Measurements from ENCODE around the gene STRA6.

The STRA6 gene

GRCh38 chr15:74202452-74203401 is at the start of gene STRA6:
Gene STRA6, minus strand, starts transcription at chr15:74202787. Its CDS starts 520 bp downstream, at chr15:74202267.
- Histone ChIP-seq H3K27ac (ENCODE audit: low read depth, low read length) (no peak within 1 kb of the TSS), H3K9me3 (ENCODE audit: control insufficient read depth in 5 of 5, low read length in 5 of 5) (no peaks in the 10 kb centered on the region), H3K4me3 (ENCODE audit: low read depth in 1 of 5, low read length in 5 of 5) (no peak within 1 kb of the TSS), H3K27me3 (ENCODE audit: control insufficient read depth in 5 of 5, insufficient read depth in 4 of 5, low read length in 5 of 5) (peaks cover 0 to 9% (median 4%) of the 10 kb centered on the region in 5 donors), H3K36me3 (ENCODE audit: control insufficient read depth in 5 of 5, insufficient read depth in 5 of 5, low read length in 5 of 5) (no peaks in the 10 kb centered on the region), H3K4me1 (ENCODE audit: control insufficient read depth in 5 of 5, insufficient read depth in 5 of 5, low read length in 5 of 5) (peaks cover 3 to 31% (median 20%) of the 10 kb centered on the region in 5 donors), H3K9ac (ENCODE audit: low read length in 5 of 5) (no peak within 1 kb of the TSS)

- Histone ChIP-seq H3K27ac (ENCODE audit: low read depth, low read length) (no peak overlapping the region), H3K4me1 (ENCODE audit: control insufficient read depth in 5 of 5, insufficient read depth in 5 of 5, low read length in 5 of 5) (peaks cover 4 to 16% (median 12%) of the 10 kb centered on the region in 5 donors), H3K36me3 (ENCODE audit: control insufficient read depth in 5 of 5, insufficient read depth in 5 of 5, low read length in 5 of 5) (no peaks in the 10 kb centered on the region), H3K27me3 (ENCODE audit: control insufficient read depth in 5 of 5, insufficient read depth in 4 of 5, low read length in 5 of 5) (peaks cover 2 to 20% (median 9%) of the 10 kb centered on the region in 5 donors), H3K4me3 (ENCODE audit: low read depth in 1 of 5, low read length in 5 of 5) (no peak overlapping the region), H3K9ac (ENCODE audit: low read length in 5 of 5) (peak overlapping the region in 1 of 5 donors; percentile 44), H3K9me3 (ENCODE audit: control insufficient read depth in 5 of 5, low read length in 5 of 5) (no peaks in the 10 kb centered on the region)
Observed at GRCh38 chr15:74252291-74252690, 49.7 kb upstream of the STRA6 start.

GRCh38 chr15:74251131-74251811 is 48.7 kb upstream of the STRA6 start:
- no peaks in the 10 kb centered on the region for H3K9me3 ChIP-seq (ENCODE audit: control insufficient read depth in 5 of 5, low read length in 5 of 5)
- no peak overlapping the region for H3K4me3 ChIP-seq (ENCODE audit: low read depth in 1 of 5, low read length in 5 of 5)
- peaks cover 0 to 18% (median 8%) of the 10 kb centered on the region in 5 donors for H3K27me3 ChIP-seq (ENCODE audit: control insufficient read depth in 5 of 5, insufficient read depth in 4 of 5, low read length in 5 of 5)
- no peaks in the 10 kb centered on the region for H3K36me3 ChIP-seq (ENCODE audit: control insufficient read depth in 5 of 5, insufficient read depth in 5 of 5, low read length in 5 of 5)
- H3K4me1 ChIP-seq (ENCODE audit: control insufficient read depth in 5 of 5, insufficient read depth in 5 of 5, low read length in 5 of 5), result peaks cover 4 to 16% (median 12%) of the 10 kb centered on the region in 5 donors
- H3K9ac ChIP-seq (ENCODE audit: low read length in 5 of 5), result no peak overlapping the region
- no peak overlapping the region for H3K27ac ChIP-seq (ENCODE audit: low read depth, low read length)

- H3K27ac ChIP-seq (ENCODE audit: low read depth, low read length), result no peak overlapping the region
- H3K4me1 ChIP-seq (ENCODE audit: control insufficient read depth in 5 of 5, insufficient read depth in 5 of 5, low read length in 5 of 5), result peaks cover 4 to 16% (median 12%) of the 10 kb centered on the region in 5 donors
- no peaks in the 10 kb centered on the region for H3K36me3 ChIP-seq (ENCODE audit: control insufficient read depth in 5 of 5, insufficient read depth in 5 of 5, low read length in 5 of 5)
- H3K9ac ChIP-seq (ENCODE audit: low read length in 5 of 5), result no peak overlapping the region
- peaks cover 2 to 18% (median 8%) of the 10 kb centered on the region in 5 donors for H3K27me3 ChIP-seq (ENCODE audit: control insufficient read depth in 5 of 5, insufficient read depth in 4 of 5, low read length in 5 of 5)
- no peak overlapping the region for H3K4me3 ChIP-seq (ENCODE audit: low read depth in 1 of 5, low read length in 5 of 5)
- no peaks in the 10 kb centered on the region for H3K9me3 ChIP-seq (ENCODE audit: control insufficient read depth in 5 of 5, low read length in 5 of 5)
Observed at GRCh38 chr15:74250266-74250665, 47.7 kb upstream of the STRA6 start.

- Histone ChIP-seq H3K27ac (ENCODE audit: low read depth, low read length) (no peak overlapping the region), H3K4me3 (ENCODE audit: low read depth in 1 of 5, low read length in 5 of 5) (no peak overlapping the region), H3K9ac (ENCODE audit: low read length in 5 of 5) (no peak overlapping the region), H3K27me3 (ENCODE audit: control insufficient read depth in 5 of 5, insufficient read depth in 4 of 5, low read length in 5 of 5) (peaks cover 0 to 32% (median 25%) of the 10 kb centered on the region in 5 donors), H3K9me3 (ENCODE audit: control insufficient read depth in 5 of 5, low read length in 5 of 5) (no peaks in the 10 kb centered on the region), H3K4me1 (ENCODE audit: control insufficient read depth in 5 of 5, insufficient read depth in 5 of 5, low read length in 5 of 5) (peaks cover 0 to 28% (median 21%) of the 10 kb centered on the region in 5 donors), H3K36me3 (ENCODE audit: control insufficient read depth in 5 of 5, insufficient read depth in 5 of 5, low read length in 5 of 5) (no peaks in the 10 kb centered on the region)
Observed at GRCh38 chr15:74245342-74245931, 42.9 kb upstream of the STRA6 start.

- H3K4me1 ChIP-seq (ENCODE audit: control insufficient read depth in 5 of 5, insufficient read depth in 5 of 5, low read length in 5 of 5), result peaks cover 2 to 34% (median 23%) of the 10 kb centered on the region in 5 donors
- H3K27ac ChIP-seq (ENCODE audit: low read depth, low read length), result no peak overlapping the region
- peaks cover 0 to 32% (median 25%) of the 10 kb centered on the region in 5 donors for H3K27me3 ChIP-seq (ENCODE audit: control insufficient read depth in 5 of 5, insufficient read depth in 4 of 5, low read length in 5 of 5)
- no peak overlapping the region for H3K9ac ChIP-seq (ENCODE audit: low read length in 5 of 5)
- H3K36me3 ChIP-seq (ENCODE audit: control insufficient read depth in 5 of 5, insufficient read depth in 5 of 5, low read length in 5 of 5), result no peaks in the 10 kb centered on the region
- H3K9me3 ChIP-seq (ENCODE audit: control insufficient read depth in 5 of 5, low read length in 5 of 5), result no peaks in the 10 kb centered on the region
- H3K4me3 ChIP-seq (ENCODE audit: low read depth in 1 of 5, low read length in 5 of 5), result no peak overlapping the region
Observed at GRCh38 chr15:74244822-74245341, 42.3 kb upstream of the STRA6 start.

- no peak overlapping the region for H3K4me3 ChIP-seq (ENCODE audit: low read depth in 1 of 5, low read length in 5 of 5)
- no peak overlapping the region for H3K27ac ChIP-seq (ENCODE audit: low read depth, low read length)
- H3K9ac ChIP-seq (ENCODE audit: low read length in 5 of 5), result no peak overlapping the region
- no peaks in the 10 kb centered on the region for H3K36me3 ChIP-seq (ENCODE audit: control insufficient read depth in 5 of 5, insufficient read depth in 5 of 5, low read length in 5 of 5)
- no peaks in the 10 kb centered on the region for H3K9me3 ChIP-seq (ENCODE audit: control insufficient read depth in 5 of 5, low read length in 5 of 5)
- peaks cover 7 to 43% (median 32%) of the 10 kb centered on the region in 5 donors for H3K4me1 ChIP-seq (ENCODE audit: control insufficient read depth in 5 of 5, insufficient read depth in 5 of 5, low read length in 5 of 5)
- peaks cover 0 to 32% (median 25%) of the 10 kb centered on the region in 5 donors for H3K27me3 ChIP-seq (ENCODE audit: control insufficient read depth in 5 of 5, insufficient read depth in 4 of 5, low read length in 5 of 5)
Observed at GRCh38 chr15:74243431-74243830, 40.8 kb upstream of the STRA6 start.

- Histone ChIP-seq H3K27ac (ENCODE audit: low read depth, low read length) (no peak overlapping the region), H3K4me3 (ENCODE audit: low read depth in 1 of 5, low read length in 5 of 5) (no peak overlapping the region), H3K27me3 (ENCODE audit: control insufficient read depth in 5 of 5, insufficient read depth in 4 of 5, low read length in 5 of 5) (peaks cover 0 to 32% (median 25%) of the 10 kb centered on the region in 5 donors), H3K9ac (ENCODE audit: low read length in 5 of 5) (no peak overlapping the region), H3K4me1 (ENCODE audit: control insufficient read depth in 5 of 5, insufficient read depth in 5 of 5, low read length in 5 of 5) (peaks cover 7 to 43% (median 32%) of the 10 kb centered on the region in 5 donors), H3K9me3 (ENCODE audit: control insufficient read depth in 5 of 5, low read length in 5 of 5) (no peaks in the 10 kb centered on the region), H3K36me3 (ENCODE audit: control insufficient read depth in 5 of 5, insufficient read depth in 5 of 5, low read length in 5 of 5) (no peaks in the 10 kb centered on the region)
Observed at GRCh38 chr15:74242441-74243185, 40.0 kb upstream of the STRA6 start.

GRCh38 chr15:74240897-74241614 is 38.5 kb upstream of the STRA6 start:
- H3K27me3 ChIP-seq (ENCODE audit: control insufficient read depth in 5 of 5, insufficient read depth in 4 of 5, low read length in 5 of 5), result peaks cover 0 to 30% (median 25%) of the 10 kb centered on the region in 5 donors
- H3K36me3 ChIP-seq (ENCODE audit: control insufficient read depth in 5 of 5, insufficient read depth in 5 of 5, low read length in 5 of 5), result no peaks in the 10 kb centered on the region
- H3K4me3 ChIP-seq (ENCODE audit: low read depth in 1 of 5, low read length in 5 of 5), result no peak overlapping the region
- no peak overlapping the region for H3K27ac ChIP-seq (ENCODE audit: low read depth, low read length)
- H3K9ac ChIP-seq (ENCODE audit: low read length in 5 of 5), result no peak overlapping the region
- peaks cover 7 to 43% (median 32%) of the 10 kb centered on the region in 5 donors for H3K4me1 ChIP-seq (ENCODE audit: control insufficient read depth in 5 of 5, insufficient read depth in 5 of 5, low read length in 5 of 5)
- no peaks in the 10 kb centered on the region for H3K9me3 ChIP-seq (ENCODE audit: control insufficient read depth in 5 of 5, low read length in 5 of 5)

Data from subcutaneous abdominal adipose tissue (tissue), 5 donors.